GM21526 (cell line): ENCODE results near the gene FAM193A.

Experiments used
- ATAC-seq: cut with Tn5 transposase; IDR thresholded peaks from one replicate; pipeline ENCODE4 v1.9.1; 2021; ENCODE audit warnings: moderate library complexity; ENCODE audit not compliant: unreplicated experiment, low FRiP score

The FAM193A gene

GRCh38 chr4:2742081-2742822 lies 205.8 kb downstream of the FAM193A start:
- no peak for ATAC-seq

DNA sequence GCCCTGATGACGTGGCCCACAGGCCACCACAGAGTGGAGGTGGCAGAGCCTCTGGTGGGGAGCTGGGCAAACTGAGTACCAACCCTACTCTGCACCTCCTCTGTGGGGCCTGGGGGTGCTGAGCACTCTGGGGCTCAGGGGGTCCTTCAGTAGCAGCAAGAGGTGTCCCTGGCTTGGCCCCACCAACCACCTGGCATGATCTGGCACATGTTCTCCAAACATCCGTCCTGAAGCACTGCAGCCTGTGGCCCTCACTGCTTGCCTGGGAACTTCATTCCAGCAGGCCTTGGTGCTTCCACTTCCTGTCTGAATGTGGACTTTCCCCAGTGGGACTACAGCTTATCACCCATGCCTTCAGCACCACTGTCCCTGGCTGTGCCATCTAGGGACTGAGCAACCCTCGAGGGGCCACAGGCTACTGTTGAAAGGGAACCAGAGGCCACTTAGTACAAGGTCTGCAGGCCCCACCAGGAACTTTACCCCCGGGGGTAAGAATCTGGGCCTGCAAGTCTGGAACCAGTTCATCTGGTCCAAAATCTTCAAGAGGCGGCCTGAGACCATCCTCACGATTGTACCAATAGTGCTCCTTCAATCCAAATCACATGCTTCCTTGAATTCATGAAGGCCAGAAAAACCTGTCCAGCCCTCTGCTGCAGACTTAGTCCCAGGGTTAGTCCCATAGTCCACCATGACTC lies 206.5 kb downstream of the FAM193A start:
- ATAC-seq: no peak

- ATAC-seq: no peak
These were observed 207.3 kb downstream of the FAM193A start for GRCh38 chr4:2743518-2744445.

GRCh38 chr4:2744576-2745270 lies 208.3 kb downstream of the FAM193A start:
- no peak for ATAC-seq

GRCh38 chr4:2745516-2745915 lies 209.1 kb downstream of the FAM193A start:
- ATAC-seq: no peak

- peak; percentile 82 for ATAC-seq
These were observed 209.7 kb downstream of the FAM193A start for GRCh38 chr4:2745981-2746806.

DNA sequence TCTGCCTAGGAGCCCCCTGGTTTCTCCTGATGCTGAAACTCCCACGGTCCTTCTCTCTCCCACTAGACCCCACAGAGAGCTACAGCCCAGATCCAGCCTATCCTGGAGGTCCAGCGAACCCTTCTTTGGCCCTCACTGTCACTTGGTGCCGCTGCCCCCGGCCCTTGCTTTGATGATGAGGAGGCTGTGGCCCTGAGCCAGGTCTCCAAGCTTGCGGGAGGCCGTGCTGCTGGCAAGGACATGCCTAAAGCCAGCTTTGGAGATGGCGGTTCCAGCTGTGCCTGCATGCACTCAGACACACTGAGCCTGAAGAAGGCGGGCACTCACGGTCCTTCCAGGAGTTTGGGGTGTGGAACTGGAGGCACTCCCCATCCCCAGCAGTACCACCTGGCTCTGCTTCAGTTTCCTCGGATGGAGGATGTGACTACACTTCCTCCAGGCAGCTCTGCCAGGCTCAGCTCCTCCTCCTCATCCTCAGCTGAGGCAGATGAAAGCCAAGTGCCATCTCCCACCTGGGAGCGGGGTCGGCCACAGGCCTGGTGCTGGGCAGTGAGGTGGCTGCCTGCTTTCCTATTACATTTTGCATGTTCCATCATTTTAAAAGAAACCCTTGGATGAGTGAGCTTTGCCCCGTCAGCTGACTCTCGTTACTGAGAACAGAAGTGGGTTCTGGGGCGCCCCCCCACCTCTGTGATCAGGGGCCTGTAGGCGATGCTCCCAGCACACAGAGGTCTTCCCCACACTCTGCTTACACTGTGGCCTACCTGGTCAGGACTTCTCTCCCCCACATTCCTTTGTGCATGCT lies 210.6 kb downstream of the FAM193A start:
- no peak for ATAC-seq

DNA sequence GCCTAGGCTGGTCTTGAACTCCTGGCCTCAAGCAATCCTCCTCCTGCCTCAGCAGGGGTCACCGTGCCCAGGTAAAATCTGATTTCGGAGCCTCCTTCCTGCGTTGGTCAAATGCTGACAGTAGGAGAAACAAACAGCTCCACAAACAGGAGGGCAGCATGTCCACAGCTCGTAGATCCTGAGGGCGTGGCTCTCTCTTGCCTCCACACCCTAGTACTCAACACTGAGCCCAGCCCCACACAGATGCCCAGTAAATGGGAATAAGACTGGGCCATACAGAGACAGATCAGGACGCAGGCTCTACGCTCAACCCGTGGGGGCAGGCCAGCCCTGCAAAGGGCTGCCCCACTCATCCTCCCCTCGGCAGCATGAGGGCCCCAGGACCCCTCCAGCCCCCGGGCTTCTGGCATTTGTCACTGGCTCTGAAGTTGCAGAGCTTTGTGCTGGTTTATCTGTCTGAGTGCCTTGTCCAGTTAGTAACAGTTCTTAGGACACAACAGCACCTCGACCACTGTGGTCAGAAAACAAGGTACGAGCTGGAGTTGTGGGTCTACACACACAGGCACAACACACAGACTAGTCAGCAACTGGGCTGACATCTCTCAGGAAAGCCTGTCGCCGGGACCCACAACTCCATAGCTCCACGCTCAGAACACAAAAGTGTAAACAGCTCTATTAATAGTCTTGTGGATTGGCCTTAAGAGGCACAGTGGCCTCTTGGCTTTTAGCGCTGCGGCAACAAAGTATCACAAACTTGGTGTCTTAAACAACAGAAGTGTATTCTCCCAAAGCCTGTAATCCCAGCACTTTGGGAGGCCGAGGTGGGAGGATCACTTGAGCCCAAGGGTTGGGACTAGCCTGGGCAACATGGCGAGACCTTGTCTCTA lies 214.5 kb downstream of the FAM193A start:
- ATAC-seq: no peak

GRCh38 chr4:2753436-2753835 lies 217.0 kb downstream of the FAM193A start:
- no peak for ATAC-seq

- no peak for ATAC-seq
These were observed 218.7 kb downstream of the FAM193A start for GRCh38 chr4:2754848-2755819.

GRCh38 chr4:2755821-2756690 lies 219.6 kb downstream of the FAM193A start, which contains the start of gene TNIP2:
Gene TNIP2, minus strand, starts transcription at chr4:2756336. Its CDS starts 47 bp downstream, at chr4:2756289.
- ATAC-seq: peak; percentile 46

GRCh38 chr4:2756691-2757350 lies 220.4 kb downstream of the FAM193A start:
- peak; percentile 15 for ATAC-seq

- ATAC-seq: no peak
These were observed 221.0 kb downstream of the FAM193A start for GRCh38 chr4:2757426-2757825.

GRCh38 chr4:2761035-2761923 lies 224.8 kb downstream of the FAM193A start:
- no peak for ATAC-seq
